Esophagus muscularis mucosa (tissue), 3 donors: ENCODE data around the gene TBCC.

ENCODE experiments used
- POLR2A ChIP-seq: fragments of 450-650 bp; IDR thresholded peaks from one replicate; pipeline ENCODE4 v1.6.1; 2017; ENCODE audit warnings: antibody characterized with exemption, moderate library complexity, mild to moderate bottlenecking, low read depth
- TF ChIP-seq, protein P1 (sequence below), 3 experiments: fragments of 200-600 bp in 2 of 3; fragments of 450-650 bp in 1 of 3; sonication (generic) in 2 of 3; IDR thresholded peaks; one replicate each; pipeline ENCODE4 v1.5.1; 2017 to 2019; ENCODE audit warnings: antibody characterized with exemption in 3 of 3, mild to moderate bottlenecking in 2 of 3, moderate library complexity in 1 of 3

DNA sequence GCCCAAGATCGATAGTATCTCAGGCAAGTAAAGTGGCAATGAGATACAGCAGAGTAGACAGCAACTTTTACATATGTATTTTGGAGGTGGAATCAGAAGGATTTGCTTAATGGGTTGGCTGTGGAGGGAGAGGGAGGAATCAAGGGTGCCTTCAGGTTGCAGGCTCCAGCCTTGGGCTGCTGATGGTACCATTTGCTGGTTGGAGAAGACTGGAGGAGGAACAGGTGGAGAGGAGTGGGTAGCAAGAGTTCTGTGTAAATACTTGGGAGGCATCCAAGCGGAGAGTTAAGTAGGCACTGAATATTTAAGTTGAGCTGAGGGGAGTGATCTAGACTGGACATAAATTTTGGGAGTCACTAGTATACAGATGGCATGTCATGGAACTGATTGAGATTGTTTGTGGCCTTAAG lies 41.2 kb upstream of the TBCC start:
- TF ChIP-seq POLR2A = no peak
- TF ChIP-seq, protein P1, sequence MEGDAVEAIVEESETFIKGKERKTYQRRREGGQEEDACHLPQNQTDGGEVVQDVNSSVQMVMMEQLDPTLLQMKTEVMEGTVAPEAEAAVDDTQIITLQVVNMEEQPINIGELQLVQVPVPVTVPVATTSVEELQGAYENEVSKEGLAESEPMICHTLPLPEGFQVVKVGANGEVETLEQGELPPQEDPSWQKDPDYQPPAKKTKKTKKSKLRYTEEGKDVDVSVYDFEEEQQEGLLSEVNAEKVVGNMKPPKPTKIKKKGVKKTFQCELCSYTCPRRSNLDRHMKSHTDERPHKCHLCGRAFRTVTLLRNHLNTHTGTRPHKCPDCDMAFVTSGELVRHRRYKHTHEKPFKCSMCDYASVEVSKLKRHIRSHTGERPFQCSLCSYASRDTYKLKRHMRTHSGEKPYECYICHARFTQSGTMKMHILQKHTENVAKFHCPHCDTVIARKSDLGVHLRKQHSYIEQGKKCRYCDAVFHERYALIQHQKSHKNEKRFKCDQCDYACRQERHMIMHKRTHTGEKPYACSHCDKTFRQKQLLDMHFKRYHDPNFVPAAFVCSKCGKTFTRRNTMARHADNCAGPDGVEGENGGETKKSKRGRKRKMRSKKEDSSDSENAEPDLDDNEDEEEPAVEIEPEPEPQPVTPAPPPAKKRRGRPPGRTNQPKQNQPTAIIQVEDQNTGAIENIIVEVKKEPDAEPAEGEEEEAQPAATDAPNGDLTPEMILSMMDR (IDR thresholded peaks at IDR 0.05) = no peak
